Islet of Langerhans (tissue), 1 donor: ENCODE data around the gene HOXD12.

ENCODE experiments used
- FAIRE-seq: peaks from one replicate; lab custom pipeline; 2011; peaks lifted over from hg19 to GRCh38; lab: Jason Lieb, UNC

The HOXD12 gene

DNA sequence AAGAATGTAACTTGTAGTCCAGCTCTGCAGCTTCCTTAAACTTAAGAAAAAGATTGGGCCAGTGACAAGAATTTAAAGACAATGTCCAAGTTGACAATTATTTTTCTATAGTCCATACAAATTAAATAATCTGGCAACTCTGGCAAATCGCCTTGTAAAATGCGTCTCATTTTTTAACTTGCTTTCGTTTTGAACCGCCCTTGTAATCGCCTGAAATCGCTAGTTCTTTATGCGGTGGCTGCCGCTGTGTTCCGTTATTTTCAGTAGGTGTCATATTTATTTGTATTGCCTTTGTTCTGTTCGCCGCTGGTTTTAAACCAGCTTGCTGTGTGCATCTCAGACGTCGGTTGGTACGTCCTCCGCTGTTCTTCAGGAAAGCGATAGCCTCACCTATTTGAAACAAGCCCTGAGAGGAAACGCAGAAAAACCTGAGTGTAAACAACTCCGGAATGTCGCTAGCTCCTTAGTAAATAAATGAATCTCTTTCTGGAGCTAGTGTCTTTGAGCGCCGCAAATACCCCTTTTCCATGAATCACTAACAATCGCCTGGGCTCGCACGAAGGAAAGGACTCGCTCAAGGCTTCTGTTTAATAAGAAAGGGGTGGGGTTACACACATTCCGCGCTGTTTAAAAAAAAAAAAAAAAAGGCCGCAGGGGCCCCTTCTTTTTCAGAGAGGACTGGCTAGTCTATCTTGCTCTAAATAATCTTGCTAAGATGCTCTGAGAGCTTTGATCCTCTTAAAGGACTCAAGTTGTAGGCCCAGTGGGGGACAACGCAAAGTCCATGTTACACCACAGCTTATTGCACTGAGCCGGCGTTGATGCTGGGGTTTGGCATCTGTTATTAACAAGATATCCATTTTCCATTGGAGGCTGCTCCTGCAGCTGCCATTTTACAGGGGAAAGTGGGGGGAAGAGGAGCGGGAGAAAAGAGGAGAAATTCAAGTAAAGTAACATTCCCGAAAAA is 32.9 kb downstream of the HOXD12 start:
- no peak for FAIRE-seq

DNA sequence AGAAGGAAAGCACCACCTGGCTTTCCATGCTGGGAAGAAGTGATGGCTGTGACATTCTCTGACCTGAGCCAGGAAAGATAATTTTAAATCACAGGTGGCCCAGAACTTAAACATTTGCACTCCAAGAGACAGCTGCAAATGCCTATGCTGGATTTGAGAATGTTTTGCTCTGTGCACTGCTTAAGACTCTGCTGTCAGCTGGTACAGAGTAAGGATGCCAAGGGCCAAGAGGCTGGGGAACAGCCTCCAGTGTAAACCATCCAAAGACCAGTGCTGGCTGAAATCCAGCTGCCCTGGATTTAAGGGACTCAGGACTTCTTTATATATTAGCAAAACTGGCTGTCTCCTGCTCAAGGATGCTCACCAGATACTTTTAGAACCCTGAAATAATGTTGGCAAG is 33.8 kb downstream of the HOXD12 start:
- FAIRE-seq, result no peak

DNA sequence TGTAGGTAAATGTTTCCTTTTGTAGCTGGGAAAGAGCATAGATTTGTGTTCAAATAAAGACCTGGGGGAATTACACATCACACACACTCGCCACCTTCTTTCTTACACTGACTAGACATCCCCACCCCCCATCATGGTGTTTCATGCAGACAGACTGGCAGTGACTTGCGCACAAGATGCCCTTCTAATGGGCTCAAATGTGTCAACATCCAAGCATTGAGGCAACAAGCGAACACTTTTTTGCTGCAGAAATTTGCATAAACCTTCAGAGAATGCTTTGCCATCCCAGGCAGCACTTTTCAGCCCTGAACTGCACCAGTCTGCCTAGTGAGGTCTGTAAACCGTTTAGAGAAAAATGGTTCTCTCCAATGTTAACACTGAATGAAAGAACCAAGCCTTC is 34.4 kb downstream of the HOXD12 start:
- no peak for FAIRE-seq

DNA sequence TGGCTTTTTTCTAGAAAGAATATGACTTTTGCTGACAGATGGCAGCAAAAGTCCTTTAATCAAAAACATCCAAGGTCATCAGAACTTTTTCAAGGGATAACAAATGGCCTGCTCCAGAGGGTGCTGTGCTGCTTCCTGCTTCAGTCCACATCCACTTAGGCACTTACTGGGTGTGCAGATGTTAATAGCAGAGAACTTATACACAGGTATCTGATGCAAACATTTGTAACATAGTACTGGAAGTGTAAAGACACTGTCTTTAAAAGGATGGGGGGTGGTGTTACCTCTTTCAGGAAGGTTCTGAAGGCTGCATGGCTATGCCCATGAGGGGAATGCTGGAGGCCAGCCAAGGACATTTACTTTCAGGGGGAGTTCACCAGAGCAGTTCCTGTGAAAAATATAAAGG is 35.4 kb downstream of the HOXD12 start:
- no peak for FAIRE-seq

DNA sequence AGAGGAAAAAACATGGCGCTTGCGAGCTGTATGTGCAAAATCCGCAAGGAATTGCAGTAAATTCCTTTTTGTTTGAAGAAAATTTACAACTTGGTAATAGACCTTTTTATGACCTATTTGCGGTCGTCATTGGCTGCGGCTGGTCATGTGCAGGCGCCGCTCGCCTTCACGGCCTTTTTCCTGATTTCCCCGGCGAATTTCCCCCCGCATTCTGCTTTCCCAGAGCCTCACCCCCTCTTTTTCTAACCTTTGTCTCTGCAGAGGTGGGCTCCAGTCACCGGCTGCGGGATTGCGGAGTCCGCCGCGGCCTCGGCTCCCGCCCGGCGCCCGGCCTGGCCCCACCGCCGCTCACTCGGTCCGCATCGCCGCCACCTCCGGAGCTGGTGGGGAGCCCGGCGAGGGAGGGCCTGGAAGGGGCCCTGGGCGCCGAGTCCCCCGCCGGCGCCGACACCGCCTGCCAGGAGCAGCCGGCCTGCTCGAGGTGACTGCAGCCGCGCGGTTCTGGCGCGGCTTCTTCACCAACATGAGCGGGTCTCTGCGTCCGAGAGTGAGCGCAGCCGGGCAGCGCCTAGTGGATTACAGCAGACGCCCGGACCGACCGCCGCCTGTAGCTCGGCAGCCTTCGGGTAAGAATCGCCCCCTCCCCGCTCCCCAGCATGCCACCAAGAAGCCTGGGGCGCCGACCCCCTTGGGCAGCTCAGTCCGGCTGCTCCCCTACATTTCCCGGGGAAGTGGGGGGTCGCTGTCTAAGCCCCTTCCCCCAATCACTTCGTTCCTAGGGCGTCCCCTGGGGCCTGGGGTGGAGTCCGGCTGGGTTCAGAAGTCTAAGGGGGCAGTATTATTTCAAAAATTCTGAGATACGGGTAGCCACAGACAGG is 37.0 kb downstream of the HOXD12 start:
- no peak for FAIRE-seq

DNA sequence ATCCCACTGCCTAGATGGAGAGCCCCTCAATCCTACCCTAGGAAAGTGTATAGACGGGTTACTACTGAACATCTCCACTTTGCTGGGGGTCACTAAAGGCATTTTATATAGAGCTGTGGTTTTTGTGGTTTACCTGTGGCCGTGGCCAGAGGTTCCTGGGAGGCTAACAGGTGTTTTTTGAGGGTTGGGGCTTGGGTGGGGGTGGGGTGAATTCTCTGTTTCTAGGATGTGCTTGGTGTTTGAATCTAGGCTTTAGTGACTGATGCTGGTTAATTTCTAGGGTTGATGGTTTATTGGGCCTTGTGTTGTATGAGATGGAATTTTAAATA is 37.6 kb downstream of the HOXD12 start:
- no peak for FAIRE-seq

DNA sequence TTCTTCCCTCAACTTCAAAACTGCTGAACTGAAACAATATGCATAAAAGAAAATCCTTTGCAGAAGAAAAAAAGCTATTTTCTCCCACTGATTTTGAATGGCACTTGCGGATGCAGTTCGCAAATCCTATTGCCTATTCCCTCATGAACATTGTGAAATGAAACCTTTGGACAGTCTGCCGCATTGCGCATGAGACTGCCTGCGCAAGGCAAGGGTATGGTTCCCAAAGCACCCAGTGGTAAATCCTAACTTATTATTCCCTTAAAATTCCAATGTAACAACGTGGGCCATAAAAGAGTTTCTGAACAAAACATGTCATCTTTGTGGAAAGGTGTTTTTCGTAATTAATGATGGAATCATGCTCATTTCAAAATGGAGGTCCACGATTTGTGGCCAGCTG is 38.3 kb downstream of the HOXD12 start:
- FAIRE-seq, result no peak

DNA sequence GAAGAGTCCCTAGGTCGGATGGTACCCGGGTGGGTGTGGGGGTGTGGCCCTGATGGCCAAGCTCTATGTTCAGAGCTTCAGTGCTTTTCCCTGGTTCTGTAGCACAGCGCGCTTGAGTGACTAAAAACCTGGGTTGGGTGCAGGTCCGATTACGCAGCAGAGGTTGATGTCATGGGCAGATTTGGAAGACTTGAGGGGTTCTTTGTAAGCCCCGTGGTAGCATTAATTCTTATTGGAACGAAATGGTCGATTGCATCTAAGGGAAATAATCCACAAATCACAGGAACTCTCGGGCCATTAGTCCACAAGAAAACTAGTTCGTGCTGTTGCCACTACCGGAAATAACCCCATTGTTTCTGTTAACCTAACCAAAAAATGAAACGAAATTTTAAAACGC is 38.9 kb downstream of the HOXD12 start:
- FAIRE-seq, result no peak

DNA sequence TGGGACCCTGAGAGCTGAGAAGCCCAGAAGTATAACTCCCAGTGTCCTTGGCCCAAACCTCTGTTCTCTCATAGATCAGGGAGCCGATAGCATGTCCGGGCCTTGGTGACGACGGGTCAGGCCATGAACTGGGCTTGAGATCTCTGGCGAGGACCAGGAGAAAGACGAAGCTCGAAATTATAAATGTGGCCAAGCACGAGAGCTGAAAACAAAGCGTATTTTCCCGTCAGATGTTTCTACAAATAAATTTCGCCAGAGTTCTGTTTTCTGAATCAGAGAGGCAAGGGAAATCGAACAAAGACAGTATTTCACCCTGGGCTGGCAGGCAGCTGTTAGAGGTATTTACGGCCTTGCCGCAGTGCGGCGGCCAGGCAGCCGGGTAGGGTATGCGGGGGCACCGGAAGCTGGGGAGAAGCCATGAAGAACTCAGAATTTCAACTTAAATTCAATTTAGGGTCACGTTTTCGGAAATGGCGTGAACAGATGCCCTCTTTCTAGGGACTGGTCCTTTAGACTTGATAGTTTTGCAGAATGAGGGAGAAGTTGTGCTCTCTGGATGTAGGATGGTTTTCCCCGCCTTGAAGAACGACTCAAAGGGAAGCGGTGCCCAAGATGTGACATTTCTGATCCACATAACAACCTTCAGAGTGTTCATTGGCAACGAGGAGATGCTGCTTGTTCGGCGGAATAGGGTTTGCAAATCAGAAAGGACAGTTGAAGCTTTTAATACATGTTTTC is 39.5 kb downstream of the HOXD12 start:
- no peak for FAIRE-seq

DNA sequence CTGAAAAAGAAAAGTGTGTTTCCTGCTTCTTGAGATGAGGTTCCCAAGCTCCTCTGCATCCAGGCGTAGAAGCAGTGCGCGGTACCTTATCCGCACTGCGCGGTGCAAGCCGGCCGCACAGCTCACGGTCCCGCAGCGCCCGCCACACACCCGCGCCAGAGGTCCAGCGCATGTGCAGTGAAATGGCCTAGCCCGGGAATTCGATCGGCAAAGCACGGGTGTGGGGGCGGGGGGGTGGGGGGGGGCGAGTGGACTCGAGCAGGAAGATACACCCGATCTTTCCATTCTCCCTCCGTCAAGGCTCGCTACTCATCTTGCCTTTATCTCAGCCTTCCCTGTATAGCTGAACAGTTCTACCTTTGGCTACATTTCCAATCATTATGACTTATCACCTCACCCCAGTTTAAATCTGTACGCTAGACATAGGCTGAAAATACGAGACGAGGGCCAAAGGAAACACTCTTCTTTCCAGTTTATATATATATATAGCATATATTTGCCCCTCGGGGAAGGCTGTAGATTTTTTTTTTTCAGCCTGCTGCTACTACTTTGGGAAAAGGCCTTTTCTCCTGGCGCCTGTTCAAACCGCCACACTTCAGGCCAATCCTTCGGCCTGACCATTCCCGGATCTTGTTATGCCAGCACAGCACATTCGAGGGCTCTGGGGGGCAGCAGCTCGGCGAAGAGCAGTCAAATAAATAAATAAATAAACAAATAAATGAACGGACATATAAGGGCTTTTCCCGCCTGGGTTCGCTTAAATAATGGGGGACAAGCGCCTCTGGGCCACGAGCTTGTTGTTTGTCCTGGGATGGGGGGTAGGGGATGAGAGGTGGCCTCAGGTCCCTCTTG is 40.3 kb downstream of the HOXD12 start:
- FAIRE-seq, result no peak

DNA sequence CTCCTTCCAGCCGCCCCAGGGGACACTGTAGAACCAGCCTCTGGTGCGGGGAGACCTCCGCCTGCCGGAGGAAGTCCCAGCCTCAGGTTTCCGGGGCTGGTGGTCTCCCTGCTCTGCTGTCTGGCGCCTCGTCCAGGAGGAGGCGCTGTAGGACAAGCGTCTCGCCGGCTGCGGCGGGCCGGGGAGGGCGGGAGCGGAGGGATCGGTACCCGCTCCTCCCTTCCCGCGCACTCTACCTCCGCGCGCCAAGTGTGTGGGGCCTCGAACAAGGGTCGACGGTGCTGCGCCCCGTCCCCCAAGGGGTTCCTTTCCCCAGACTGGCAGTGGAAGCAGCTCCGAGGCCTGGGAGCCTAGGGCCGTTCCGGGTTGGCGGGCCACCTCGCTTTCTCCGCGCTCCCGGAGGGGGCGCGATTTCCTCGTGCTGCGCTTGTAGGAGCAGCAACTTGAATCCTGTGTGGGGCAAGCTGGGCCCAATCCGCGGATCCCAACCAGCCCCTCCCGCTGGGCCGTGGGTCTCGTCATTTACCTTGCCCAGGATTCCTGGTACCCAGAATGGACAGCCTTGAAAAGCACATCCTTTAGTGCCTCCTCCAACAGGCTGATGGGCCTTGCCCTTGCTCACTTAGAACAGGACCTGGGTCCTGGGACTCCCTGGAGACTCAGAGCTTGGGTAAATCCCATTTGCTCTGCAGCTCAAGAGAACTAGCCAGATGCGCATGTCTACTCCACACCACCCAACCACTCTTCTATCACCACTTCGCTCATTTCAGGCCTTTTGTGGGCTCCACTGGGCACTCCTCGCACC is 41.1 kb downstream of the HOXD12 start:
- no peak for FAIRE-seq

DNA sequence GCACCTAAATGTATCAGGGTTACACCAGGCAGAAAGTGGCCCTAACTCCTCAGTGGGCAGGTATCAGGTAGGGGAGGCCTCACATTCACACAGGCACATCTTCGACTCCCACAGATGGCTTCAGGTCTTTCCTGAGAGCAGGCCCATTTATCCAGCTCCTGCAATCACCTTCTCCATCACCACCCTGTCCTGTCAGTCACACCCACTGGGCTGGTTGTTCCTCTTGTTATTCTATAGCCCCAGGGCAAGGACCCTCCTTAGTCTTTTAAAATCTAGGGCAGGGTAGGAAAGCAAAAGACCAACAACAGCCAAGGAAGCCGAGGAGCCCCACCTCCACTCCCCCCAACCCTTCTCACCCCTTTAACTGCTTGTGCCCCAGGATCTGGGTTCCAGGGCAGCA is 42.7 kb downstream of the HOXD12 start:
- no peak for FAIRE-seq

DNA sequence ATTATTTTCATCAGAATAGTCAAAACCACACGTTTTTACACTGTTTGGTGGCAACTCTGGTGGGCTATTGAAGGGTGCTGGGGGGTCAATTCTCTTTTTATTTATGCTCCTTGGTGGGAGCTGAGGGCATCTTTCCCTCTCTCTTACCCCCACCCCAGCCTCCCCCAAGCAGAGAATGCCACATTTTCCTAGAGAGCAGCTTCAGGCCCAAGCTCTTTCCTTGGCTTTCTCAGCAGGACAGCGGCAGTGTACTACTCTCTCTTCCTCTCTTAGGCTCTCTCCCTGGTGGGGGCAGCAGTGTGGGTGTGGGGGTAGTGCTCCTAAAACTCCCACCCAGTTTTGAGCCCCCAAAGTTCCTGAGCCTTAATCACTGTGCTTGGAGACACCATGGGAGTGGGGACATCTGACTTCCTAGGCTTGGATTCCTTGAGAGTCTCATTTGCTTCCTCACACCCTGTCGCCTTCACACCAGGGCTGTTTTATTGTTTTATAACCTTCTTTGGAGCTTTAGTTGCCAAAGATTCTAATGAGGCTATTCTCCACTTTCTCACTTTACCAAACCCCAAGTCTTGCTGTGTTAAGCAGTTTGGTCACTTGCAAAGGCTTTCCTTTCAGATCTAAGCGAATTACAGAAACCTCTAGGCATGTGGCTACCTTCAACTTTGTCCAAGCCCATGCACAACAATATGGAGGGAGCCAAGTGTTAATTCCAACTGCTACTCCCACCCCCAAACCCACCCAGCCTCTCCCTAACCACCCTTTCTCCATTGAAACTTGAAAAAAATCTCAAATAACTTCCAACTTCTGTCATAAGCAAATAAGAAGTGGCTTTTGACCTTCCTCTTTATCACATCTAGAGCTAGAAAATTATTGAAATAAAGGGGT is 45.7 kb downstream of the HOXD12 start:
- FAIRE-seq, result no peak

DNA sequence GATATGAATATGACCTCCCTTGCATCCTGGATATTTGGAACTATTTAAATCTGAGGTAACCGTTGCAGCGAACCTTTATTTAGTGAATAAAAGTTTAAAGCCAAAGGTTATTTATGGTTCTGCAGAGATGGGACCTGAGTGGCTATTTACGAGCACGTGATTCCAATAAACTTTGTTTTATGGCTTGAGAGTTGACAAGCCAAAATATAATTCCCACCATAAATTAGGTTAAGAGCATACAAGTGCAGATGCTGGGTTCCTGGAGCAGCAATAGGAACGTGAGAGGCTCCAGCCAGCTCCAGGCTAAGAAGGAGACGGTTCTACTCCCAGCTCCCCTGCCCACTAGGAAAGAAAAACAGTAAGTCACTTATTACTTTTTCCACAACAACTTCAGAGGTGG is 46.5 kb downstream of the HOXD12 start:
- FAIRE-seq, result no peak

DNA sequence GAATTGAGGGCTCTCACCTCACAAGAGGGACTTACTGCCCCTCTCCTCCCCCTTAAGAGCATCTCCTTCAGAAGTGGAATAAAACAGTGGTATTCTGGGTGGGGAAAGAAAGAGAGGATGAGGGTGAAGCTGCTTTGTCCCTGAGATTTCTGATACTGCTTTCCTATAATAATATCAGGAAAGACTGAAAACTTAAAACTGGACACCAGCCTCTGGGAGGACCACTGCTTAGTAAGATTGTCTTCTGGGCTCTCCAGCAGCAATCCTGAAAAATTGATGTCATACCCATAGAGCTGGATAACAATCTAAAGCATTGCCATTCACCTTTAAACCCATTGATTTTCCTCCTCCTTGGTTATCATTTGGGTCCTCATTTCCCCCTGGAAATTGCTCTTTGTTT is 47.0 kb downstream of the HOXD12 start:
- no peak for FAIRE-seq

DNA sequence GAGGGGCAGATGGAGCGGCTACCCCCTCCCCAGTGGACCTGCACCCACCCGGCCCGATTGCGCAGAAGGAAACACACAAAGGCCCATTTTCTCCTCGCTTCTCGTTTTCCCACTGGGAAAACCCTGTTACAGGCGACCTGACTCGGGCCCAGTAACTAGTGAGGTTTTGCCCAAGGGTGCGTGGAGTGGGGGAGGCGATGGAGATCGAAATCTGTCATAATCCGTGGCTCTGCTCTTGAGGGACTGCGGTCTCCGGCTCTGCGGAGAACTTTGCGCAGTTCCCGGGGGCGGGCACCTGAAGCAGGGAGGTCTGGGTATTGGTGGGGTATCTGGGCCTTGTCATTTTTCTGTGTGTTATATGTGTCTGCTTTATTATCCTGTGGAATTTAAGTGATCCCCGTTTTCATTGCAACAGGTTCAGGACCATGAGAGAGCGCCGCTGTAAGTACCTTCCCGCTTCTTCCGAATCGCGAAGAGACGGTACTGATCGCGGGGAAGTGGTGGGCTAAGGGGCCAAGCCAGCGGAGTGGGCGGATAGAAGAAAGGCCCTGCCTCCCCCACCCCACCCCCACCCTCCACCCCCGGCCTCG is 47.7 kb downstream of the HOXD12 start:
- FAIRE-seq, result no peak

DNA sequence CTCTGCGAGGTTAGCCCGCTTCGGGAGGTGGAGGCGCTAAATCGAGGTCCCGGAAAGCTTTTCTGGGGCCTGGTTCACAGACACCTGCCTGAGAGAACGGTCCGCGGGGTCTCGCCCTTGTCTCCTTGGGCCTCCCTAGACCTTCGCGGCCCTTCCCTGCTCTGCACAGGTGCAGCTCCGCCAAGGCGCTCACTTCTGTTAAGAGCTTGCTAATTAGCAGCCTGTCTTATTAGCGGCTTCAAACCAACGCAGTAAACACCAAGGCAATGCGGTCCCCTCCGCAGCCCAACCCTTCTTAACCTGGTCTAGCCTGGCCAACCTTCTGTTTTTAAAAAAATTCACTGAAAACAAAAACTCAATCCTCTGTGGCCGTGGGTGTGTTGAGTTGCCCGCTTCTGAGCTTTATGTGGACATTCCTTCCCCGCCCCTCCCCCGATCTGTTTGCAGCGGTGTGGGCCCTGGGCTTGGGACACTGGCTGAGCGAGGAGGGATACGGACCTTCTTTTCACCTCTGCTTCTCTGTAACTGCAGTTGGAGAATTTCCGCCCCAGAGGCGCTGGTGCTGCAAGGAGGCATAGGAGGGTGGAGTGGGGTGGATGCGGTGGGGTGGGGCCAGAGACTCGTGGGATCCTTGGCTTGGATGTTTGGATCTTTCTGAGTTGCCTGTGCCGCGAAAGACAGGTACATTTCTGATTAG is 48.4 kb downstream of the HOXD12 start:
- FAIRE-seq, result no peak

DNA sequence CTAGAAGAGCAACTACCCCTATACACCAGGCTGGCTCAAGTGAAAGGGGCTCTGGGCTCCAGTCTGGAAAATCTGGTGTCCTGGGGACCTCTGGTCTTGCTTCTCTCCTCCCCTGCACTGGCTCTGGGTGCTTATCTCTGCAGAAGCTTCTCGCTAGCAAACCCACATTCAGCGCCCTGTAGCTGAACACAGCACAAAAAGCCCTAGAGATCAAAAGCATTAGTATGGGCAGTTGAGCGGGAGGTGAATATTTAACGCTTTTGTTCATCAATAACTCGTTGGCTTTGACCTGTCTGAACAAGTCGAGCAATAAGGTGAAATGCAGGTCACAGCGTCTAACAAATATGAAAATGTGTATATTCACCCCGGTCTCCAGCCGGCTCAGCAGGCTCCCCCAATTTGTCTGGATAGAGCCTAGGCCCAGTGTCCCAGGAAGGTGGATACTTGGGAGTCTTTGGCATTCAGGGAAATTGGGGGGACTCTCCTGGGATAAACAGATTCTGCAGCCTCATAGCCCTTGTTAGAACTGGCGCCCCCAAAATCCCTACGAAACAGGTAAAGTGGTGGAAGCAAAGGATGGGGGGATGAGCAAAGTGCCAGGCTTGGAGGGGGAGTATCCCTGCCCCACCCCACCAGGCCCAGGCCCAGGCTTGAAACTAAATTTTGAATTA is 49.3 kb downstream of the HOXD12 start:
- no peak for FAIRE-seq
